ENCODE measurements around the gene DYNC2LI1.

DNA sequence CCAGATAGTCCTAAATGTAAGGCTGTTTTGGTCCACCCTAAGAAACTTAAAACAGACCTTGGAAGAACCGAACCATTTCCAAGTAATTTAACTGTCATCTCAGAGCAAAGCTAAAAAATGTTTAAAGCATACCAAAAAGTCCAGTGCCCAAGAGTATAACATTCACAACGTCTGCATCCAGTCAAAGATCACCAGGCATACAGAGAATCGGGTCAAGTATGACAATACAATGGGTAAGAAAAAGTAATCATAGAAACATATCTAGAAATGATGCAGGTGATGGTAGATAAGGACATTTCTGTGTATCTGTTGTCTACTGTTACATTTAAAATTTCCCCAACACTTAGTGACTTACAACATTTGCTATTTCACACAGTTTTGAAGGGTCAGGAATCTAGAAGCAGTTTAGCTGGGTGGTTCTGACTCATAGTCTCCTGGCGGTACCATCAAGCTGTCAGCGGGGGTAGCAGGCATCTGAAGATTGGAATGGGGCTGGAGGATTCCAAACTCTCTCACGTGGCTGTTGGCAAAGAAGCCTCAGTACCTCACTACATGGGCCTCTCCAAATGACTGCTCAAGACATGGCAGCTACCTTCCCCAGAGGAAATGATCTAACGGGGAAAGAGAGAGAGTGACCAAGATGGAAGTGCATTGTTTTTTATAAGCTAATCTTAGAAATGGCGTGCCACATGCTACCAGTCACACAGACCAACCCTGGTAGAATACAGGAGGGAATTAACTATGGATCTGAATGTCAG lies 36.6 kb upstream of the DYNC2LI1 start:
- TF ChIP-seq, protein P1, sequence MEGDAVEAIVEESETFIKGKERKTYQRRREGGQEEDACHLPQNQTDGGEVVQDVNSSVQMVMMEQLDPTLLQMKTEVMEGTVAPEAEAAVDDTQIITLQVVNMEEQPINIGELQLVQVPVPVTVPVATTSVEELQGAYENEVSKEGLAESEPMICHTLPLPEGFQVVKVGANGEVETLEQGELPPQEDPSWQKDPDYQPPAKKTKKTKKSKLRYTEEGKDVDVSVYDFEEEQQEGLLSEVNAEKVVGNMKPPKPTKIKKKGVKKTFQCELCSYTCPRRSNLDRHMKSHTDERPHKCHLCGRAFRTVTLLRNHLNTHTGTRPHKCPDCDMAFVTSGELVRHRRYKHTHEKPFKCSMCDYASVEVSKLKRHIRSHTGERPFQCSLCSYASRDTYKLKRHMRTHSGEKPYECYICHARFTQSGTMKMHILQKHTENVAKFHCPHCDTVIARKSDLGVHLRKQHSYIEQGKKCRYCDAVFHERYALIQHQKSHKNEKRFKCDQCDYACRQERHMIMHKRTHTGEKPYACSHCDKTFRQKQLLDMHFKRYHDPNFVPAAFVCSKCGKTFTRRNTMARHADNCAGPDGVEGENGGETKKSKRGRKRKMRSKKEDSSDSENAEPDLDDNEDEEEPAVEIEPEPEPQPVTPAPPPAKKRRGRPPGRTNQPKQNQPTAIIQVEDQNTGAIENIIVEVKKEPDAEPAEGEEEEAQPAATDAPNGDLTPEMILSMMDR (IDR thresholded peaks at IDR 0.05; ENCODE audit: borderline replicate concordance, extremely low read depth, low read length, poor library complexity, severe bottlenecking), result no peak
- TF ChIP-seq EZH2 (IDR thresholded peaks at IDR 0.05; ENCODE audit: borderline replicate concordance, low read depth, low read length, severe bottlenecking), result no peak
